GM18909 (cell line): ENCODE measurements around the gene C1RL.

Source experiments
- ATAC-seq: cut with Tn5 transposase; IDR thresholded peaks from one replicate; pipeline ENCODE4 v1.9.1; 2021; ENCODE audit warnings: mild to moderate bottlenecking; ENCODE audit not compliant: unreplicated experiment, poor library complexity

Gene C1RL

GRCh38 chr12:7093892-7094291, 15.1 kb downstream of the C1RL start:
- no peak for ATAC-seq

GRCh38 chr12:7093486-7093885, 15.5 kb downstream of the C1RL start:
- ATAC-seq: no peak

- ATAC-seq: no peak
Measured at GRCh38 chr12:7092986-7093460, 16.0 kb downstream of the C1RL start.

- ATAC-seq: no peak
Measured at GRCh38 chr12:7092229-7092985, 16.6 kb downstream of the C1RL start, which contains the start of gene C1R. Gene C1R, minus strand, starts transcription at chr12:7092445. Its CDS starts 57 bp downstream, at chr12:7092388.

GRCh38 chr12:7091660-7092228, 17.3 kb downstream of the C1RL start:
- no peak for ATAC-seq

- ATAC-seq: no peak
Measured at GRCh38 chr12:7091171-7091570, 17.8 kb downstream of the C1RL start.

GRCh38 chr12:7090222-7090998, 18.6 kb downstream of the C1RL start:
- no peak for ATAC-seq

- ATAC-seq: no peak
Measured at GRCh38 chr12:7089196-7089871, 19.7 kb downstream of the C1RL start.

- ATAC-seq: no peak
Measured at GRCh38 chr12:7083125-7083524, 25.9 kb downstream of the C1RL start.

- no peak for ATAC-seq
Measured at GRCh38 chr12:7081037-7081436, 28.0 kb downstream of the C1RL start.

- ATAC-seq: no peak
Measured at GRCh38 chr12:7079826-7080125, 29.2 kb downstream of the C1RL start.

GRCh38 chr12:7078163-7078562, 30.9 kb downstream of the C1RL start:
- no peak for ATAC-seq

- ATAC-seq: no peak
Measured at GRCh38 chr12:7076493-7076892, 32.5 kb downstream of the C1RL start.

GRCh38 chr12:7075939-7076338, 33.1 kb downstream of the C1RL start:
- ATAC-seq: no peak

- no peak for ATAC-seq
Measured at GRCh38 chr12:7075518-7075917, 33.5 kb downstream of the C1RL start.

- no peak for ATAC-seq
Measured at GRCh38 chr12:7073946-7074345, 35.1 kb downstream of the C1RL start.

GRCh38 chr12:7072554-7072953, 36.5 kb downstream of the C1RL start:
- no peak for ATAC-seq

GRCh38 chr12:7072035-7072434, 37.0 kb downstream of the C1RL start:
- no peak for ATAC-seq

- no peak for ATAC-seq
Measured at GRCh38 chr12:7069386-7069785, 39.6 kb downstream of the C1RL start.

GRCh38 chr12:7068994-7069346, 40.0 kb downstream of the C1RL start:
- ATAC-seq: no peak
